Activated naive CD4-positive, alpha-beta T cell treated with anti-CD3 and anti-CD28 coated beads, Interleukin-2, amount 50 U/mL, for 24 hours (primary cell): ENCODE measurements around the gene ZNF117.
"Not testable (repeated sequence)": the region's sequence is repeated elsewhere in the genome, so short reads cannot be mapped to it uniquely, and the experiment has no call there.

Source experiments
- H3K27ac Mint-ChIP-seq: one replicate; pipeline ENCODE4 v1.8.0; 2021; ENCODE audit warnings: mild to moderate bottlenecking, mixed read lengths
- H3K27me3 Mint-ChIP-seq: one replicate; pipeline ENCODE4 v1.8.0; 2021; ENCODE audit warnings: mixed read lengths
- H3K36me3 Mint-ChIP-seq: one replicate; pipeline ENCODE4 v1.8.0; 2021; ENCODE audit warnings: mixed read lengths
- H3K4me1 Mint-ChIP-seq: one replicate; pipeline ENCODE4 v1.8.0; 2021; ENCODE audit warnings: mixed read lengths
- H3K4me3 Mint-ChIP-seq: one replicate; pipeline ENCODE4 v1.8.0; 2021; ENCODE audit warnings: mild to moderate bottlenecking, mixed read lengths
- H3K9me3 Mint-ChIP-seq: one replicate; pipeline ENCODE4 v1.8.0; 2021; ENCODE audit warnings: mixed read lengths

The ZNF117 gene

DNA sequence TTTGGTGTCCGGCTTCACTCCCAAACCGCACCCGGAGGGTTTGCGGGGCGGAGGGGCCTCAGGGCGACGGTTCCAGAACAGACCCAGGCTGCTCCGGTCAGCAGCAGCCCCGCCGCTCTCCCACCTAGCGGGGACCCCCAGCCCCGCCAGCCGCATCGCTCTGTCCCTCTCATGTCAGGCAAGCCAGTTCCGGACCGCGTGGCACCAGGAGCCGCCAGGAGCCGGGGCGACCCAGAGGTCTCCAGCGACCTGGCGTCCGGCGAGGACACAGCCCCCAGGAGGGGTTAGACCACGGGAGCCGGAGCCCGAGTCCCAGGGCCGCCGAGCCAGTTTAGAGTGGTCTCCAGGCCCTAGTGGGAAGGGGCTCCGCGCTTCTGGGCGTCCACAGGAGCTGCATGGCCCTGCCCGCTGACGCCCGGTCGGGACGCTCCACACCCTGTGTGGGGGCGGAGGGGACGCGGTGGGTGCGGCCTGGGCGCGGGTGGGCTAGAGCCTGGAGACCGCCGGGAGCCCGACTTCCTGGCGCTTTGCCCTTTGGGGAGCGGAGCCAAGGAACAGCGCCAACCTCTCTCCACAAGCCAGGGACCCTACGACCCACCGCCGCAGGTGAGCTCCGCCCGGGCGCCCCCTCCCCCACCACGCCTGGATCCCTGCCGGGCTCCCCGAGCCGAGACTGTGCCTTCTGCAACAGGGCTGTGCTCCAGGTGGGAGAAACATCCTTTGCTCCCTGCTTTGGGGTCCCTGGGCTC is 43.4 kb downstream of the ZNF117 start:
- H3K4me1 Mint-ChIP-seq = peaks cover 9% of the 10 kb centered on the region
- H3K27ac Mint-ChIP-seq = no peak overlapping the region
- no peaks in the 10 kb centered on the region for H3K36me3 Mint-ChIP-seq
- peaks cover 42% of the 10 kb centered on the region for H3K27me3 Mint-ChIP-seq
- H3K9me3 Mint-ChIP-seq = no peaks in the 10 kb centered on the region
- no peak overlapping the region for H3K4me3 Mint-ChIP-seq

DNA sequence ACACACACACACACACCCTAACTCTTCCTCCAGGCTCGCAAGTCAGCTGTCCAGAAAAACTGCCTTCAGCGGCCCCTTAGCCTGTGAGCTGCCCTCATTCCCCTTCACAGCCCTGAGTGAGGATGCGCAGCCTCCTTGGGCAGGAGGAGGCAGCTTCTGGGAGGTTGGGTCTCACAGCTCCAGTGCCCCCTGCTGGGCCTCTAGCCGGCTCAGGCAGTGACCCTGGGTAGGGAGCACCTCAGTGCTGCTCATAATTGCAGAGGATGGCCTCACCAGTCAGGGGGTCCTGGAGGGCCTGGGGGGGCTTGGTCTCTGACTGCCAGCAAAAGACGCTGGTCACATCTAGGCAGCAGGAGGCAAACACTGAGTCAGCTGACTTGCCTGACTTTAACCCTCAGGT is 44.1 kb downstream of the ZNF117 start:
- Mint-ChIP-seq H3K4me3 (no peak overlapping the region), H3K27ac (no peak overlapping the region), H3K27me3 (peaks cover 42% of the 10 kb centered on the region), H3K9me3 (no peaks in the 10 kb centered on the region), H3K4me1 (peaks cover 9% of the 10 kb centered on the region), H3K36me3 (no peaks in the 10 kb centered on the region)

DNA sequence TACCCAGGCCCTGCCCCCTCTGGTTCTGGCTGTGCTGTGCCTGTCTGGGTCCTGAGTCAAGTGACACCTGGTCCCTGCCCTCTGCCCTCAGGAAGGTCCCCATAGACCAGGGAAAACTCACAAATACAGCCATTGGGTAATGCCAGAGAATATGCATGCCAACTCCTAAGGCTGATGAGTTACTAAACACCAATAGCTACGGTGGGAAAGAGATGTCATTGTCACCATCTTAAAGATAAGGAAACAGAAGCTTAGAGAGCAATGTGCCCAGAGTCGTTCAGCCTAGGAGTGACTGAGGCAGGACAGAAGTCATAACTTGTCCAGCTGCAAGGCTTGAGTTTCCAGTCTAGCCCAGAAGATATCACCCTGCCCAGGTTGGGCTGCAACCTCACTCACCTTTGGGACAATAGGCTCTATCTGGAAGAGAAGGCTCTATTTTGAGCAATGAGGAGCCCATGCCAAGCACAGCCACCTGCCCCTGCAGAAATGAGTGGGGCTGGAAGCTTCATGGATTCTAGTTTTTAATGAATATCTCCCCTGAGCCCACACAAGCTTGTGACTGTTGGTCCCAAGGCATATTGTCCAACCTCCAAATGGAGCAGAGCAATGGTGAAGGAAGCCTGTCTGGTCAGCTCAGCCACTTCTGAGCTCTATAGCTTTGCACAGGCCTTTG is 45.2 kb downstream of the ZNF117 start:
- H3K4me1 Mint-ChIP-seq = peaks cover 4% of the 10 kb centered on the region

DNA sequence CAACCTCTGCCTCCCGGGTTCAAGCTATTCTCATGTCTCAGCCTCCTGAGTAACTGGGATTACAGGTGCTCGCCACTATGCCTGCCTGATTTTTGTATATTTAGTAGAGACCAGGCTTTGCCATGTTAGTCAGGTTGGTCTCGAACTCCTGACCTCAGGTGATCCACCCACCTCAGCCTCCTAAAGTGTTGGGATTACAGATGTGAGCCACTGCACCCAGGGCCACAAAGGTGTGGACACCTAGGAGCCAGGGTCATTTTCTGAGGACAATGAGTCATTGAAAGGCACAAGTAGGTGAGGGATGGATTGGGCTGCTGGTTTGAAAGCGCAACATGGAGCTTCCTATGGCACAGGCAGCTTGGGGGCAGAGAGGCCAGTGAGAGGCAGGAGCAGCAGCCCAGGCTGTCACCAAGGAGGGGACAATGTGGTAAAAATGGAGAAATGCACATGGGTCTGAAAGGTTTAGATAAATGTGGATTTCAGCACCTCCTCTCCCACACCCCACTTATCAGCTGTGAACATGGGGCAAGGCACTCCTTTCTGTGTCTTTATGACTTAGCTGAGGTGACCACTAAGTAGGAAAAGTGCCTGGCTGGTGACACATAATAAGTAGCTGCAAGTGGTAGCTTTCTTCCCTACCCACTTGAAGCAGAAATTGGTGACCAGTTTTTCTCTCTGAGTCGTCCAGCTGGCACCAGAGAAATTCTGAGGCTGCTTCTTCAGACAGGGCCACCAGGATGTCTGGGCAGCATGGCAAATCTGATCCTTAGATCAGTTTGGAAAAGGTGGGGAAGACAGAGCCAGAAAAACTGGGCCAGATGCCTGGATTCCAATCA is 46.0 kb downstream of the ZNF117 start:
- H3K9me3 Mint-ChIP-seq, H3K4me1 Mint-ChIP-seq, H3K4me3 Mint-ChIP-seq, H3K36me3 Mint-ChIP-seq, H3K27ac Mint-ChIP-seq: not testable (repeated sequence)
- peaks cover 33% of the 10 kb centered on the region for H3K27me3 Mint-ChIP-seq

More for the DNA sequence above, 45.2 kb downstream of the ZNF117 start:
- H3K27ac Mint-ChIP-seq = no peak overlapping the region
- H3K9me3 Mint-ChIP-seq = no peaks in the 10 kb centered on the region
- peaks cover 37% of the 10 kb centered on the region for H3K27me3 Mint-ChIP-seq
- H3K4me3 Mint-ChIP-seq = no peak overlapping the region
- no peaks in the 10 kb centered on the region for H3K36me3 Mint-ChIP-seq

DNA sequence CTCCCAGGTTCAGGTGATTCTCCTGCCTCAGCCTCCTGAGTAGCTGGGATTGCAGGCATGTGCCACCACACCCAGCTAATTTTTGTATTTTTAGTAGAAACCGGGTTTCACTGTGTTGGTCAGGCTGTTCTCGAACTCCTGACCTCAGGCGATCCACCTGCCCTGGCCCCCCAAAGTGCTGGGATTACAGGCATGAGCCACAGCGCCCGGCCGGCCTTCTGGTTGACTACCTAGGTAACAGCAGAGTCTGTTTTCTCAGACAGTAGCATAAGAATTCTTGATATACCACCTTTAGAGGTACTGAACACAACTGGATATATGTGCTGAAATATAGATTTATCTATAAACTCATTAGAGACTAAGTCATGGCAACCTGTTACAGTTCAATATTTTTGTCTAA is 50.8 kb downstream of the ZNF117 start:
- H3K36me3 Mint-ChIP-seq = peaks cover 11% of the 10 kb centered on the region
- not testable (repeated sequence) for H3K4me3 Mint-ChIP-seq, H3K27me3 Mint-ChIP-seq, H3K4me1 Mint-ChIP-seq, H3K27ac Mint-ChIP-seq, H3K9me3 Mint-ChIP-seq

DNA sequence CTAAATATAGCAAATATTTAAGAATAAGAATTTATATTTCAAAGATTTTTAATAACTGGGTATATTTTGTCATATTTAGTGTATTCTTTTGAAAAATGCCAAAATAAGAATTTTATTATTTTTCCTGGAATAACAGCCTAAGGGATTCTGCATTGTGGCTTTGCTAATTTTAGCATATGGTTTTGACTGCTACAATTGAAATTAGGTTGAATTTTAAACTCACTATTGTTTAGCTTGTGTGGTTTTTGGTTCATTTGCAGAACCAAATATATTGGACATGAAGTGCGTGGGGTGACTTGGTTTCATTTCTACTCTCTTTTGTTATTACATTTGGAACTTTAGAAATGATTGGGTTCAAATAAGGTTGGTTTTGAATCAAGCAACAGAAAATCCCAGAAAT is 52.3 kb downstream of the ZNF117 start:
- H3K9me3 Mint-ChIP-seq = peaks cover 8% of the 10 kb centered on the region
- H3K4me3 Mint-ChIP-seq = no peak overlapping the region
- H3K4me1 Mint-ChIP-seq = no peaks in the 10 kb centered on the region
- no peaks in the 10 kb centered on the region for H3K27me3 Mint-ChIP-seq
- no peak overlapping the region for H3K27ac Mint-ChIP-seq
- peaks cover 11% of the 10 kb centered on the region for H3K36me3 Mint-ChIP-seq

DNA sequence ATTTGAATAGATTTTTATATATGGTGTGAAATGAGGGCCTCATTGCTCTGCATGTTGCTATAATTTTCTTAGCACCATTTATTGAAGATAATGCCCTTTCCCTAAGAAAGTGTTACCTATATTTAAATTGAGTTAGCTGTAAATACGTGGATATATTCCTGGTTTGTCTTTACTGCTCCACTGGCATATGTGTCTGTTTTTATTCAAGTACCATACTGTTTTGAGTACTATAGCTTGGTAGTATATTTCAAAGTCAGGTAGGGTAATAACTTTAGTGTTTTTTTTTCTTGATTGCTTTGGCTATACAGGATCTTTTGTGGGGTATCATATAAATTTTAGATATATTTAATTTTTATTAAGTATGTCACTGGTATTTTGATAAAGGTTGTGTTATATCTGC is 56.4 kb downstream of the ZNF117 start:
- Mint-ChIP-seq H3K4me1 (no peaks in the 10 kb centered on the region), H3K27me3 (no peaks in the 10 kb centered on the region), H3K27ac (no peak overlapping the region), H3K9me3 (peaks cover 12% of the 10 kb centered on the region), H3K36me3 (peaks cover 14% of the 10 kb centered on the region), H3K4me3 (no peak overlapping the region)

DNA sequence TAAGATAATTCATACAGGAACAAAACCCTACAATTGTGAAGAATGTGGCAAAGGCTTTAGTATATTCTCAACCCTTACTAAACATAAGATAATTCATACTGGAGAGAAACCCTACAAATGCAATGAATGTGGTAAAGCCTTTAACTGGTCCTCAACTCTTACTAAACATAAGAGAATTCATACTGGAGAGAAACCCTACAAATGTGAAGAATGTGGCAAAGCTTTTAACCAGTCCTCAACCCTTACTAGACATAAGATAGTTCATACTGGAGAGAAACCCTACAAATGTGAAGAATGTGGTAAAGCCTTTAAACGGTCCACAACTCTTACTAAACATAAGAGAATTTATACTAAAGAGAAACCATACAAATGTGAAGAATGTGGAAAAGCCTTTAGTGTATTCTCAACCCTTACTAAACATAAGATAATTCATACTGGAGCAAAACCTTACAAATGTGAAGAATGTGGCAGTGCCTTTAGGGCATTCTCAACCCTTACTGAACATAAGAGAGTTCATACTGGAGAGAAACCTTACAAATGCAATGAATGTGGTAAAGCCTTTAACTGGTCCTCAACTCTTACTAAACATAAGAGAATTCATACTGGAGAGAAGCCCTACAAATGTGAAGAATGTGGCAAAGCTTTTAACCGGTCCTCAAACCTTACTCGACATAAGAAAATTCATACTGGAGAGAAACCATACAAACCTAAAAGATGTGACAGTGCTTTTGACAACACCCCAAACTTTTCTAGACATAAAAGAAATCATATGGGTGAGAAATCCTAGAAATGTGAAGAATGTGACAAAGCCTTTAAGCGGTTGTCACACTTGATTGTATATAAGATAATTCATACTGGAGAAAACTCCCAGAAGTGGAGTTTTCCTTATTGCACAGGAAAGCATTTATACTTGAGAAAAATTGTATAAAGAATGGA is 62.3 kb downstream of the ZNF117 start:
- Mint-ChIP-seq H3K9me3 (peaks cover 22% of the 10 kb centered on the region), H3K36me3 (peaks cover 55% of the 10 kb centered on the region)
- H3K4me3 Mint-ChIP-seq, H3K4me1 Mint-ChIP-seq, H3K27ac Mint-ChIP-seq, H3K27me3 Mint-ChIP-seq: not testable (repeated sequence)
